Ammon's horn (tissue), 1 donor: ENCODE measurements around the gene NTF3.

ENCODE experiments used
- DNase-seq: peaks from one replicate; pipeline ENCODE4 v3.0.0-alpha.2; 2016; ENCODE audit warnings: low spot score

Gene NTF3

GRCh38 chr12:5487948-5488625 is 56.2 kb downstream of the NTF3 start:
- no peak for DNase-seq

- no peak for DNase-seq
These were observed 56.7 kb downstream of the NTF3 start for GRCh38 chr12:5488626-5488955.

- DNase-seq: no peak
These were observed 57.1 kb downstream of the NTF3 start for GRCh38 chr12:5489017-5489416.

- no peak for DNase-seq
These were observed 58.0 kb downstream of the NTF3 start for GRCh38 chr12:5489760-5490406.

- no peak for DNase-seq
These were observed 60.7 kb downstream of the NTF3 start for GRCh38 chr12:5492562-5492961.

GRCh38 chr12:5493018-5493417 is 61.1 kb downstream of the NTF3 start:
- no peak for DNase-seq

- no peak for DNase-seq
These were observed 62.4 kb downstream of the NTF3 start for GRCh38 chr12:5494343-5494742.

- no peak for DNase-seq
These were observed 65.6 kb downstream of the NTF3 start for GRCh38 chr12:5497329-5498053.

- no peak for DNase-seq
These were observed 66.2 kb downstream of the NTF3 start for GRCh38 chr12:5498076-5498475.

GRCh38 chr12:5498806-5499205 is 66.9 kb downstream of the NTF3 start:
- no peak for DNase-seq

- DNase-seq: no peak
These were observed 67.8 kb downstream of the NTF3 start for GRCh38 chr12:5499566-5500330.

- DNase-seq: no peak
These were observed 68.4 kb downstream of the NTF3 start for GRCh38 chr12:5500331-5500659.

- no peak for DNase-seq
These were observed 71.9 kb downstream of the NTF3 start for GRCh38 chr12:5503774-5504173.

- no peak for DNase-seq
These were observed 73.2 kb downstream of the NTF3 start for GRCh38 chr12:5505116-5505515.

- DNase-seq: no peak
These were observed 73.8 kb downstream of the NTF3 start for GRCh38 chr12:5505751-5506150.

- no peak for DNase-seq
These were observed 74.4 kb downstream of the NTF3 start for GRCh38 chr12:5506295-5506694.

- DNase-seq: no peak
These were observed 74.9 kb downstream of the NTF3 start for GRCh38 chr12:5506821-5507231.

GRCh38 chr12:5507401-5507935 is 75.6 kb downstream of the NTF3 start:
- DNase-seq: no peak

- no peak for DNase-seq
These were observed 76.0 kb downstream of the NTF3 start for GRCh38 chr12:5507944-5508343.

- DNase-seq: no peak
These were observed 77.2 kb downstream of the NTF3 start for GRCh38 chr12:5509102-5509501.

GRCh38 chr12:5509557-5509956 is 77.6 kb downstream of the NTF3 start:
- no peak for DNase-seq

- DNase-seq: no peak
These were observed 78.4 kb downstream of the NTF3 start for GRCh38 chr12:5510251-5510805.
